WI38 (cell line): ENCODE results near the gene ATP2B3.

ENCODE experiments used
- H3K4me3 ChIP-seq: 2 replicates; pipeline ENCODE4 v1.5.1; 2011; ENCODE audit warnings: low read depth, mild to moderate bottlenecking, control low read depth, low read length
- CTCF ChIP-seq: IDR thresholded peaks from 2 replicates; pipeline ENCODE4 v1.5.1; 2012; ENCODE audit warnings: low read depth, mild to moderate bottlenecking, control low read depth, low read length

Gene ATP2B3

DNA sequence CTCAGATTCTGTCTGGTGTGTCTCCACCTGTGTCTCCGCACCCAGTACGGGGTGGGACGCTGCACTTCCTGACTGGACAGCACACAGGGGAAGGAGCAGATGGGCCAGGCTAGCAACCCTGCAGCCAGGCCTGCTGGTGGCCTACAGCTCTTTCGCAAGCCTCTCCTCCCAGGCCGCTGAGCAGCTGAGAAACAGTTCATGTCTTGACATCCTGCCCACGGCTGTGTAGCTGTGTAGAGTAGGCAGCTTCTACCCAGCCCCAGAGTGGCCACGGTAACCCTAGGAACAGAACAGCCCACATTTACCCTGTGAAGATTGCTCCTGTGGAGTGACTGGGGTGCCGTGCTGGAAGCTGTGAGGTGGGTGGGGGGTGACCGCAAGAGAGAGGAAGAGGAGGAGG, 42.6 kb downstream of the ATP2B3 start:
- TF ChIP-seq CTCF, result no peak
- no peak overlapping the region for H3K4me3 ChIP-seq

GRCh38 chrX:153560466-153560865, 43.0 kb downstream of the ATP2B3 start:
- TF ChIP-seq CTCF, result no peak
- no peak overlapping the region for H3K4me3 ChIP-seq

DNA sequence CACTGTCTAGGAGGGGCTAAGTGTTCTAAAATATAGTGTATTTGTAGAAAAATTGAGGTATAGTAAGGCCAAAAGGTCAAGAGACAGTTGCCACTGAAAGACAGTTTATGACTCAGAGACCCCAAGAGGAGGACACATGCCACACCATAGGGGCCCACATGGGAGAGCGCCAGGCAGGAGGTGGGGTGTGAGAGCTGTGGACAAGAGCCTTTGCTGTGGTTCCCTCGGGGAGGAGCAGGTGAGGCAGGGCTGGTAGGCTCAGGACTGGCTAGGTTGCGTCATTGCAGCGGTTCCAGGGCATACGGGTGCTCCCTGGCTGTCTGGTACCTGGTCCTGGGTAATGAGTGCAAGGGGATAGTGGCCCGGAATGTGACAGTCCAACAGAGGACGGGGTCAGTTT, 43.9 kb downstream of the ATP2B3 start:
- TF ChIP-seq CTCF, result no peak
- H3K4me3 ChIP-seq, result no peak overlapping the region

GRCh38 chrX:153562546-153562945, 45.1 kb downstream of the ATP2B3 start:
- TF ChIP-seq CTCF, result no peak
- no peak overlapping the region for H3K4me3 ChIP-seq

- no peak overlapping the region for H3K4me3 ChIP-seq
- TF ChIP-seq CTCF, result no peak
Measured at GRCh38 chrX:153564047-153564606, 46.7 kb downstream of the ATP2B3 start.

DNA sequence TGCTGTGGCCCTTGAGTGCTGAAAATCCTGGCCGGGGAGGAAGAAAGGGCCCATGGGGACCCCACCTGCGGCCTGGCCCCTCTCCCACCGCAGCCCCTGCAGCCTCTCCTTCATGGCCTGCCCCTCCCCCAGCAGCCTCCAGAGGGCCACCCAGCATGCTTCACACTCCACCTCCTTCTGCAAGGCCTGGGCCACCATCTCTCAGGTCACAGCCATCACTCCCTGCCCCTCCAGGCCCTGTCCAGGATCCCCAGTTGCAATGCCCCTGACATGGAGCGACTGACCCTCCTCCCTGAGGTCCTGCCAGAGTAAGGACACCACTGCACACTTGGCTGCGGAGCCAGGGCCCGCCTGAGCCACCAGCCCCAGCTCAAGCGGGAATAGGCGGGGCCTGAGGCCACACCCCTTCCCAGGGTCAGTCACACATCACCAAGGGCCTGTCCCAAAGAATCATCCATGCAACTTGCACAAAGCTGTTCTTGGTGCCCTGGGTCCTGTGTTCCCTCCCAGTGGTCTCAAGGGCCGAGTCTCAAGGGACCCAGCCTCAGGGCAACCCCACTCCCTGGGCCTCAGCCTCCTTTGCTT, 48.6 kb downstream of the ATP2B3 start:
- no peak overlapping the region for H3K4me3 ChIP-seq
- TF ChIP-seq CTCF, result no peak

GRCh38 chrX:153568451-153569011, 51.1 kb downstream of the ATP2B3 start:
- TF ChIP-seq CTCF, result no peak
- no peak overlapping the region for H3K4me3 ChIP-seq
